Uterus (tissue), 2 donors: ENCODE results near the gene ARL6IP4.

Experiments
- CTCF ChIP-seq, 4 experiments: fragments of 200-600 bp in 2 of 4; fragments of 450-650 bp in 2 of 4; sonication (generic) in 2 of 4; IDR thresholded peaks; one replicate each; pipeline ENCODE4 v1.5.1; 2016 to 2019; ENCODE audit warnings: antibody characterized with exemption in 4 of 4, mild to moderate bottlenecking in 2 of 4, moderate library complexity in 1 of 4
- POLR2A ChIP-seq, 2 donors: fragments of 450-650 bp; IDR thresholded peaks; one replicate each; pipeline ENCODE4 v1.6.1; 2016; ENCODE audit warnings: antibody characterized with exemption in 2 of 2, mild to moderate bottlenecking in 1 of 2, moderate library complexity in 1 of 2

- TF ChIP-seq POLR2A (IDR thresholded peaks at IDR 0.05) (no peak), CTCF (IDR thresholded peaks at IDR 0.05) (no peak)
These were observed 8.9 kb downstream of the ARL6IP4 start for GRCh38 chr12:122989225-122989839.
